A549 (cell line): ENCODE data around the gene C11orf98. TPM values are rescaled to one million over a fixed set of nuclear protein-coding genes. Genes with fewer than 3 reads are reported as not detected.
A peak's percentile ranks its signal among the peaks of the same experiment; 100 is the strongest.

Source experiments
- ATAC-seq, 2 experiments: fragments of 200-7000 bp in 1 of 2; fragments of >200 bp in 1 of 2; cut with Nextera tagmentation in 1 of 2; cut with Tn5 transposase in 1 of 2; 3 replicates each; pipeline versions ENCODE4 v1.8.0 to v1.9.1; 2018 to 2020; ENCODE audit warnings: mild to moderate bottlenecking in 1 of 2, moderate library complexity in 1 of 2
- CTCF ChIA-PET: fragments of 300-600 bp; sonication (Branson Sonifier 250); formaldehyde crosslinking; extraction: SDS; loops from one replicate; lab custom pipeline; 2021; ENCODE audit warnings: antibody characterized with exemption, inconsistent platforms; lab: Yijun Ruan, JAX
- POLR2A ChIA-PET: fragments of 350-600 bp; formaldehyde crosslinking; extraction: SDS; loops from one replicate; lab custom pipeline; 2021; ENCODE audit warnings: antibody characterized with exemption, inconsistent platforms; lab: Yijun Ruan, JAX
- DNase-seq, 2 experiments: peaks; one replicate each; pipeline versions ENCODE4 v3.0.0 to v3.0.0-alpha.2; 2011 to 2016; ENCODE audit warnings: low read depth in 1 of 2, low spot score in 1 of 2
- FAIRE-seq: peaks from 2 replicates; lab custom pipeline; 2011; peaks lifted over from hg19 to GRCh38; lab: Jason Lieb, UNC
- H3K27ac ChIP-seq, 2 experiments: fragments of >200 bp; sonication (Bioruptor Twin); formaldehyde crosslinking; 3 replicates each; pipeline ENCODE4 v1.5.1; 2016 to 2017
- H3K4me1 ChIP-seq: fragments of >200 bp; sonication (Bioruptor Twin); formaldehyde crosslinking; 3 replicates; pipeline ENCODE4 v1.6.1; 2016
- H3K4me2 ChIP-seq: fragments of >200 bp; sonication (Bioruptor Twin); formaldehyde crosslinking; 3 replicates; pipeline ENCODE4 v1.6.1; 2016
- H3K4me3 ChIP-seq: fragments of >200 bp; sonication (Bioruptor Twin); formaldehyde crosslinking; 3 replicates; pipeline ENCODE4 v1.5.1; 2016
- H3K9me3 ChIP-seq: fragments of >200 bp; sonication (Bioruptor Twin); formaldehyde crosslinking; 3 replicates; pipeline ENCODE4 v1.6.1; 2016
- ATOH8 ChIP-seq: fragments of 250-450 bp; sonication (Bioruptor Pico); IDR thresholded peaks from 2 replicates; pipeline ENCODE4 v1.5.0; 2020; ENCODE audit warnings: low read depth, mild to moderate bottlenecking, moderate library complexity
- BHLHE40 ChIP-seq: IDR thresholded peaks from 2 replicates; pipeline ENCODE4 v1.6.1; 2012; ENCODE audit warnings: low read depth, low read length, inconsistent platforms
- CBX8 ChIP-seq: fragments of 200-600 bp; sonication (generic); IDR thresholded peaks from 2 replicates; pipeline ENCODE4 v1.6.1; 2016
- CEBPB ChIP-seq, 2 experiments: fragments of >200 bp in 1 of 2; sonication (Bioruptor Twin) in 1 of 2; formaldehyde crosslinking in 1 of 2; IDR thresholded peaks; 2 replicates each; pipeline ENCODE4 v1.6.1; 2012 to 2016
- E2F6 ChIP-seq: IDR thresholded peaks from 2 replicates; pipeline ENCODE4 v1.6.1; 2012; ENCODE audit warnings: low read depth, borderline replicate concordance
- FOSB ChIP-seq: fragments of 250-450 bp; sonication (Bioruptor Pico); IDR thresholded peaks from 2 replicates; pipeline ENCODE4 v1.5.0; 2020; ENCODE audit warnings: mild to moderate bottlenecking, moderate library complexity
- FOSL2 ChIP-seq, 2 experiments: fragments of 450-650 bp in 1 of 2; fragments of >200 bp in 1 of 2; sonication (Bioruptor Twin) in 1 of 2; formaldehyde crosslinking; IDR thresholded peaks; 2 replicates each; pipeline versions ENCODE4 v1.5.0 to v1.6.1; 2016 to 2020; ENCODE audit warnings: mild to moderate bottlenecking in 1 of 2, moderate library complexity in 1 of 2
- HES2 ChIP-seq: fragments of >200 bp; sonication (Bioruptor Twin); formaldehyde crosslinking; IDR thresholded peaks from 2 replicates; pipeline ENCODE4 v1.6.1; 2016
- MYC ChIP-seq: IDR thresholded peaks from 2 replicates; pipeline ENCODE4 v1.6.1; 2012; ENCODE audit warnings: mild to moderate bottlenecking, inconsistent platforms, low read length, improper control_type of control experiment, borderline replicate concordance
- POLR2A ChIP-seq: IDR thresholded peaks from 2 replicates; pipeline ENCODE4 v1.6.1; 2012; ENCODE audit warnings: mild to moderate bottlenecking, low read length
- SMC3 ChIP-seq: fragments of >200 bp; sonication (Bioruptor Twin); formaldehyde crosslinking; IDR thresholded peaks from 3 replicates; pipeline ENCODE4 v1.6.1; 2018; ENCODE audit warnings: inconsistent platforms
- WGBS: methylation state at CpG from one replicate; pipeline ENCODE4 v1.1.6; 2017; ENCODE audit errors: missing lambda C conversion rate; 5-methylcytosine and 5-hydroxymethylcytosine counted together
- polyA plus RNA-seq, 4 experiments: library from polyadenylated mRNA; depleted of rRNA in 3 of 4; stranded (reverse); fragments of >200 nt; fragmentation: RNase III in 1 of 4; extraction: RNeasy Plus Mini Kit Qiagen cat#74134 plus additional on column Dnase treatment in 1 of 4; gene quantifications; 2 replicates in 3 of 4; 3 replicates in 1 of 4; pipeline ENCODE4 v1.2.3, GENCODE V29; 2011 to 2017
- small RNA-seq, 6 experiments: library from RNA; depleted of rRNA; stranded (forward); fragments of <200 nt; gene quantifications; one replicate each; pipeline ENCODE3, GENCODE V24; 2012

C11orf98 gene
- polyA plus RNA-seq, 2 of the 4 experiments (the other 2 are of a cell fraction), result 91.7 to 140 TPM

- FAIRE-seq (no peak), DNase-seq (no peak), ATAC-seq (no peak)
- POLR2A ChIA-PET, result interaction anchor here (0.6 kb wide), 1 partner anchor 257 kb away, joined by 4 read pairs; no protein-coding TSS in a partner anchor
- CTCF ChIA-PET, result interaction anchor here (1.1 to 4.1 kb wide), 3 partner anchors 8 to 219 kb away, joined by 4 to 48 read pairs (median 5); partner anchors contain the start of genes B3GAT3, C11orf98 and CSKMT
- Histone ChIP-seq H3K4me3 (no peak overlapping the region), H3K4me2 (no peak overlapping the region), H3K9me3 (no peaks in the 10 kb centered on the region), H3K27ac (peak overlapping the region in 1 of 2 experiments; percentile 98; a peak in 3 of 6 replicates), H3K4me1 (peaks cover 29% of the 10 kb centered on the region)
- WGBS, result 80% methylated on average over 8 of the region's 8 CpGs
- TF ChIP-seq BHLHE40, result no peak
- TF ChIP-seq FOSB (CRISPR knock-in tag), result no peak
- TF ChIP-seq SMC3, result no peak
These were observed 50.7 kb downstream of the C11orf98 start for GRCh38 chr11:62614275-62614674.

GRCh38 chr11:62613291-62613778 is 51.7 kb downstream of the C11orf98 start:
- H3K9me3 ChIP-seq, result no peaks in the 10 kb centered on the region
- H3K27ac ChIP-seq, result peak overlapping the region; percentile 80 to 98
- FAIRE-seq (no peak), DNase-seq (no peak), ATAC-seq (peak; percentile 5 to 37; a peak in 4 of 6 replicates)
- 80% methylated on average over 6 of the region's 15 CpGs for WGBS
- no peak overlapping the region; the same call in 2 of the 3 replicates for H3K4me3 ChIP-seq
- ChIA-PET POLR2A (interaction anchor here (1.4 to 3.7 kb wide), 3 partner anchors 8 to 52 kb away, joined by 5 to 27 read pairs (median 12); partner anchors contain the start of genes B3GAT3, C11orf98, CSKMT and TUT1), CTCF (interaction anchor here (1.1 to 4.1 kb wide), 8 partner anchors 9 to 193 kb away, joined by 3 to 48 read pairs (median 14); partner anchors contain the start of genes B3GAT3, C11orf98, CSKMT and MTA2)
- H3K4me2 ChIP-seq, result peak overlapping the region; percentile 81
- TF ChIP-seq FOSB (CRISPR knock-in tag) (no peak), E2F6 (no peak), CBX8 (no peak), HES2 (no peak), ATOH8 (CRISPR knock-in tag) (no peak), POLR2A (no peak), FOSL2 (IDR thresholded peaks at IDR 0.05) (no peak), FOSL2 (CRISPR knock-in tag; IDR thresholded peaks at IDR 0.05) (no peak), MYC (no peak), CEBPB (IDR thresholded peaks at IDR 0.05) (no peak)
- H3K4me1 ChIP-seq, result peaks cover 29% of the 10 kb centered on the region

Small RNAs within 50 kb of the gene (small RNA-seq; reads per million reads assigned to genes)
- 0 reads per million in 6 experiments for gene SNORA57

Other genes with a start within 250 kb of the C11orf98 start
- gene SCGB1A1, start 246.2 kb downstream of the C11orf98 start, polyA plus RNA-seq (2011; rRNA removed), result 0.47 TPM in 1 of 2 replicates, not detected in the other
- gene SCGB1A1, start 246.2 kb downstream of the C11orf98 start, polyA plus RNA-seq (2017; fragmentation: RNase III; extraction: RNeasy Plus Mini Kit Qiagen cat#74134 plus additional on column Dnase treatment), result not detected in 3 replicates
- gene AHNAK, start 118.4 kb downstream of the C11orf98 start, polyA plus RNA-seq (2011; rRNA removed), result 82.0 and 98.0 TPM in 2 replicates
- gene AHNAK, start 118.4 kb downstream of the C11orf98 start, polyA plus RNA-seq (2017; fragmentation: RNase III; extraction: RNeasy Plus Mini Kit Qiagen cat#74134 plus additional on column Dnase treatment), result 41.5 to 62.9 TPM (median 43.3 TPM) in 3 replicates
- 1,728 and 1,795 TPM in 2 replicates for gene EEF1G, start 91.3 kb downstream of the C11orf98 start, polyA plus RNA-seq (2011; rRNA removed)
- gene EEF1G, start 91.3 kb downstream of the C11orf98 start, polyA plus RNA-seq (2017; fragmentation: RNase III; extraction: RNeasy Plus Mini Kit Qiagen cat#74134 plus additional on column Dnase treatment), result 1,570 to 1,588 TPM (median 1,580 TPM) in 3 replicates
- 12.9 and 15.5 TPM in 2 replicates for gene TUT1, start 73.7 kb downstream of the C11orf98 start, polyA plus RNA-seq (2011; rRNA removed)
- 9.9 to 11.7 TPM (median 11.1 TPM) in 3 replicates for gene TUT1, start 73.7 kb downstream of the C11orf98 start, polyA plus RNA-seq (2017; fragmentation: RNase III; extraction: RNeasy Plus Mini Kit Qiagen cat#74134 plus additional on column Dnase treatment)
- gene MTA2, start 63.3 kb downstream of the C11orf98 start, polyA plus RNA-seq (2011; rRNA removed), result 21.8 and 44.3 TPM in 2 replicates
- 79.3 to 85.0 TPM (median 84.5 TPM) in 3 replicates for gene MTA2, start 63.3 kb downstream of the C11orf98 start, polyA plus RNA-seq (2017; fragmentation: RNase III; extraction: RNeasy Plus Mini Kit Qiagen cat#74134 plus additional on column Dnase treatment)
- 15.2 and 19.7 TPM in 2 replicates for gene EML3, start 52.4 kb downstream of the C11orf98 start, polyA plus RNA-seq (2011; rRNA removed)
- 21.4 to 28.0 TPM (median 27.2 TPM) in 3 replicates for gene EML3, start 52.4 kb downstream of the C11orf98 start, polyA plus RNA-seq (2017; fragmentation: RNase III; extraction: RNeasy Plus Mini Kit Qiagen cat#74134 plus additional on column Dnase treatment)
- gene ROM1, start 52.0 kb downstream of the C11orf98 start, polyA plus RNA-seq (2011; rRNA removed), result 0.92 and 1.6 TPM in 2 replicates
- 2.8 to 3.7 TPM (median 3.2 TPM) in 3 replicates for gene ROM1, start 52.0 kb downstream of the C11orf98 start, polyA plus RNA-seq (2017; fragmentation: RNase III; extraction: RNeasy Plus Mini Kit Qiagen cat#74134 plus additional on column Dnase treatment)
- 19.0 and 20.5 TPM in 2 replicates for gene B3GAT3, start 43.2 kb downstream of the C11orf98 start, polyA plus RNA-seq (2011; rRNA removed)
- gene B3GAT3, start 43.2 kb downstream of the C11orf98 start, polyA plus RNA-seq (2017; fragmentation: RNase III; extraction: RNeasy Plus Mini Kit Qiagen cat#74134 plus additional on column Dnase treatment), result 38.1 to 41.0 TPM (median 40.9 TPM) in 3 replicates
- 215 and 308 TPM in 2 replicates for gene GANAB, start 18.6 kb downstream of the C11orf98 start, polyA plus RNA-seq (2011; rRNA removed)
- 206 to 220 TPM (median 214 TPM) in 3 replicates for gene GANAB, start 18.6 kb downstream of the C11orf98 start, polyA plus RNA-seq (2017; fragmentation: RNase III; extraction: RNeasy Plus Mini Kit Qiagen cat#74134 plus additional on column Dnase treatment)
- gene INTS5, start 11.9 kb downstream of the C11orf98 start, polyA plus RNA-seq (2011; rRNA removed), result 9.7 and 12.3 TPM in 2 replicates
- gene INTS5, start 11.9 kb downstream of the C11orf98 start, polyA plus RNA-seq (2017; fragmentation: RNase III; extraction: RNeasy Plus Mini Kit Qiagen cat#74134 plus additional on column Dnase treatment), result 11.2 to 11.8 TPM (median 11.3 TPM) in 3 replicates
- gene CSKMT, start 102 bp upstream of the C11orf98 start, polyA plus RNA-seq (2011; rRNA removed), result 5.4 and 5.7 TPM in 2 replicates
- gene CSKMT, start 102 bp upstream of the C11orf98 start, polyA plus RNA-seq (2017; fragmentation: RNase III; extraction: RNeasy Plus Mini Kit Qiagen cat#74134 plus additional on column Dnase treatment), result 12.9 to 18.2 TPM (median 14.3 TPM) in 3 replicates
- 13.9 and 20.2 TPM in 2 replicates for gene UQCC3, start 6.5 kb upstream of the C11orf98 start, polyA plus RNA-seq (2011; rRNA removed)
- gene UQCC3, start 6.5 kb upstream of the C11orf98 start, polyA plus RNA-seq (2017; fragmentation: RNase III; extraction: RNeasy Plus Mini Kit Qiagen cat#74134 plus additional on column Dnase treatment), result 27.8 to 31.1 TPM (median 28.7 TPM) in 3 replicates
- 4.1 and 5.3 TPM in 2 replicates for gene LBHD1, start 7.1 kb upstream of the C11orf98 start, polyA plus RNA-seq (2011; rRNA removed)
- gene LBHD1, start 7.1 kb upstream of the C11orf98 start, polyA plus RNA-seq (2017; fragmentation: RNase III; extraction: RNeasy Plus Mini Kit Qiagen cat#74134 plus additional on column Dnase treatment), result 4.9 to 8.3 TPM (median 6.8 TPM) in 3 replicates
- gene UBXN1, start 13.9 kb upstream of the C11orf98 start, polyA plus RNA-seq (2011; rRNA removed), result 56.8 and 120 TPM in 2 replicates
- gene UBXN1, start 13.9 kb upstream of the C11orf98 start, polyA plus RNA-seq (2017; fragmentation: RNase III; extraction: RNeasy Plus Mini Kit Qiagen cat#74134 plus additional on column Dnase treatment), result 110 to 117 TPM (median 117 TPM) in 3 replicates
- 0.03 and 0.04 TPM in 2 replicates for gene LRRN4CL, start 24.3 kb upstream of the C11orf98 start, polyA plus RNA-seq (2011; rRNA removed)
- 0.03 to 0.08 TPM (median 0.08 TPM) in 3 replicates for gene LRRN4CL, start 24.3 kb upstream of the C11orf98 start, polyA plus RNA-seq (2017; fragmentation: RNase III; extraction: RNeasy Plus Mini Kit Qiagen cat#74134 plus additional on column Dnase treatment)
- gene BSCL2, start 42.2 kb upstream of the C11orf98 start, polyA plus RNA-seq (2011; rRNA removed), result 63.9 and 101 TPM in 2 replicates
- 63.0 to 72.4 TPM (median 64.5 TPM) in 3 replicates for gene BSCL2, start 42.2 kb upstream of the C11orf98 start, polyA plus RNA-seq (2017; fragmentation: RNase III; extraction: RNeasy Plus Mini Kit Qiagen cat#74134 plus additional on column Dnase treatment)
- gene GNG3, start 42.5 kb upstream of the C11orf98 start, polyA plus RNA-seq (2011; rRNA removed), result not detected in 2 replicates
- gene GNG3, start 42.5 kb upstream of the C11orf98 start, polyA plus RNA-seq (2017; fragmentation: RNase III; extraction: RNeasy Plus Mini Kit Qiagen cat#74134 plus additional on column Dnase treatment), result 0.15 TPM in 1 of 3 replicates, not detected in the others
- gene HNRNPUL2, start 62.2 kb upstream of the C11orf98 start, polyA plus RNA-seq (2011; rRNA removed), result 31.4 and 31.6 TPM in 2 replicates
- gene HNRNPUL2, start 62.2 kb upstream of the C11orf98 start, polyA plus RNA-seq (2017; fragmentation: RNase III; extraction: RNeasy Plus Mini Kit Qiagen cat#74134 plus additional on column Dnase treatment), result 71.3 to 79.5 TPM (median 74.4 TPM) in 3 replicates
- 42.6 and 44.0 TPM in 2 replicates for gene TTC9C, start 63.3 kb upstream of the C11orf98 start, polyA plus RNA-seq (2011; rRNA removed)
- gene TTC9C, start 63.3 kb upstream of the C11orf98 start, polyA plus RNA-seq (2017; fragmentation: RNase III; extraction: RNeasy Plus Mini Kit Qiagen cat#74134 plus additional on column Dnase treatment), result 32.6 to 34.1 TPM (median 33.5 TPM) in 3 replicates
- 3.0 and 3.1 TPM in 2 replicates for gene ZBTB3, start 89.0 kb upstream of the C11orf98 start, polyA plus RNA-seq (2011; rRNA removed)
- 1.4 to 2.2 TPM (median 2.0 TPM) in 3 replicates for gene ZBTB3, start 89.0 kb upstream of the C11orf98 start, polyA plus RNA-seq (2017; fragmentation: RNase III; extraction: RNeasy Plus Mini Kit Qiagen cat#74134 plus additional on column Dnase treatment)
- gene POLR2G, start 96.4 kb upstream of the C11orf98 start, polyA plus RNA-seq (2011; rRNA removed), result 308 and 324 TPM in 2 replicates
- gene POLR2G, start 96.4 kb upstream of the C11orf98 start, polyA plus RNA-seq (2017; fragmentation: RNase III; extraction: RNeasy Plus Mini Kit Qiagen cat#74134 plus additional on column Dnase treatment), result 186 to 199 TPM (median 188 TPM) in 3 replicates
- 14.0 and 17.5 TPM in 2 replicates for gene TAF6L, start 106.2 kb upstream of the C11orf98 start, polyA plus RNA-seq (2011; rRNA removed)
- 20.8 to 23.5 TPM (median 22.7 TPM) in 3 replicates for gene TAF6L, start 106.2 kb upstream of the C11orf98 start, polyA plus RNA-seq (2017; fragmentation: RNase III; extraction: RNeasy Plus Mini Kit Qiagen cat#74134 plus additional on column Dnase treatment)
- 64.7 and 105 TPM in 2 replicates for gene TMEM179B, start 122.2 kb upstream of the C11orf98 start, polyA plus RNA-seq (2011; rRNA removed)
- 57.6 to 64.4 TPM (median 62.8 TPM) in 3 replicates for gene TMEM179B, start 122.2 kb upstream of the C11orf98 start, polyA plus RNA-seq (2017; fragmentation: RNase III; extraction: RNeasy Plus Mini Kit Qiagen cat#74134 plus additional on column Dnase treatment)
- 20.6 and 26.5 TPM in 2 replicates for gene TMEM223, start 126.8 kb upstream of the C11orf98 start, polyA plus RNA-seq (2011; rRNA removed)
- 20.1 to 24.3 TPM (median 23.5 TPM) in 3 replicates for gene TMEM223, start 126.8 kb upstream of the C11orf98 start, polyA plus RNA-seq (2017; fragmentation: RNase III; extraction: RNeasy Plus Mini Kit Qiagen cat#74134 plus additional on column Dnase treatment)
- gene NXF1, start 140.2 kb upstream of the C11orf98 start, polyA plus RNA-seq (2011; rRNA removed), result 35.5 and 50.7 TPM in 2 replicates
- gene NXF1, start 140.2 kb upstream of the C11orf98 start, polyA plus RNA-seq (2017; fragmentation: RNase III; extraction: RNeasy Plus Mini Kit Qiagen cat#74134 plus additional on column Dnase treatment), result 46.6 to 47.7 TPM (median 46.9 TPM) in 3 replicates
- 30.3 and 32.3 TPM in 2 replicates for gene STX5, start 166.8 kb upstream of the C11orf98 start, polyA plus RNA-seq (2011; rRNA removed)
- 16.8 to 21.0 TPM (median 19.5 TPM) in 3 replicates for gene STX5, start 166.8 kb upstream of the C11orf98 start, polyA plus RNA-seq (2017; fragmentation: RNase III; extraction: RNeasy Plus Mini Kit Qiagen cat#74134 plus additional on column Dnase treatment)
- gene TEX54, start 167.6 kb upstream of the C11orf98 start, polyA plus RNA-seq (2011; rRNA removed), result not detected in 2 replicates
- gene TEX54, start 167.6 kb upstream of the C11orf98 start, polyA plus RNA-seq (2017; fragmentation: RNase III; extraction: RNeasy Plus Mini Kit Qiagen cat#74134 plus additional on column Dnase treatment), result not detected in 3 replicates
- 47.6 and 52.9 TPM in 2 replicates for gene WDR74, start 174.4 kb upstream of the C11orf98 start, polyA plus RNA-seq (2011; rRNA removed)
- gene WDR74, start 174.4 kb upstream of the C11orf98 start, polyA plus RNA-seq (2017; fragmentation: RNase III; extraction: RNeasy Plus Mini Kit Qiagen cat#74134 plus additional on column Dnase treatment), result 88.9 to 100 TPM (median 90.6 TPM) in 3 replicates
- gene SLC3A2, start 215.7 kb upstream of the C11orf98 start, polyA plus RNA-seq (2011; rRNA removed), result 1,064 and 1,133 TPM in 2 replicates
- gene SLC3A2, start 215.7 kb upstream of the C11orf98 start, polyA plus RNA-seq (2017; fragmentation: RNase III; extraction: RNeasy Plus Mini Kit Qiagen cat#74134 plus additional on column Dnase treatment), result 906 to 1,102 TPM (median 1,007 TPM) in 3 replicates